ENCODE measurements around the gene SMPDL3B. TPM values are rescaled to one million over a fixed set of nuclear protein-coding genes. Genes with fewer than 3 reads are reported as not detected.

Gene SMPDL3B
- total and polyA plus RNA-seq, 2 of the 13 experiments (the other 11 are each of a cell fraction or from before 2014, with no cell fraction given) = 0.29 to 1.3 TPM

- no TSS peak for BruUV-seq (replicated peaks)
- Histone ChIP-seq H3K79me2 (ENCODE audit: insufficient read depth, low read length) (no peaks in the 10 kb centered on the region), H3K4me3 (replicated peaks in 1 of 3; ENCODE audit: insufficient read depth in 1 of 3, low read depth in 2 of 3, low read length in 3 of 3) (no peak overlapping the region), H3K9me3 (ENCODE audit: low read length) (no peaks in the 10 kb centered on the region), H3K9ac (ENCODE audit: insufficient read depth, low read depth, low read length) (no peak overlapping the region), H3K27ac (ENCODE audit: extremely low read length, insufficient read depth, low read length) (no peak overlapping the region), H3K4me1 (ENCODE audit: insufficient read depth, low read length) (peaks cover 12% of the 10 kb centered on the region), H3K36me3 (replicated peaks in 1 of 2; ENCODE audit: control insufficient read depth in 1 of 2, insufficient read depth in 2 of 2, low read length in 2 of 2) (no peaks in the 10 kb centered on the region), H3K27me3 (ENCODE audit: control insufficient read depth in 1 of 2, insufficient read depth in 2 of 2, low read length in 2 of 2) (no peaks in the 10 kb centered on the region; a peak in 1 of 5 replicates), H4K20me1 (ENCODE audit: insufficient read depth, low read length) (no peaks in the 10 kb centered on the region), H2AFZ (ENCODE audit: low read length) (no peak overlapping the region), H3K4me2 (ENCODE audit: low read depth, low read length) (no peak overlapping the region)
- CTCF ChIA-PET (ENCODE audit: low intra/inter-chr PET ratio, low total read pairs) = no interaction called here
- no peak for ATAC-seq
- no peak for FAIRE-seq
- POLR2A ChIA-PET = interaction anchor here (0.8 to 1.0 kb wide), 2 partner anchors 8 to 121 kb away, joined by 3 read pairs; partner anchors contain the start of genes PPP1R8 and XKR8
- intact Hi-C loops (cut with micrococcal nuclease; ENCODE audit: unreplicated experiment) (no loop called here), in situ Hi-C loops (cut with HindIII; ENCODE audit: extremely low pct_ligation_motif_present, low pct_unique_long_range_greater_than_20kb) (no loop called here)
- 43% methylated on average over 3 of the region's 3 CpGs for WGBS (ENCODE audit: low lambda C conversion rate)
- no peak for DNase-seq (ENCODE audit: low spot score)
- TF ChIP-seq ZNF138 (CRISPR knock-in tag; IDR thresholded peaks at IDR 0.05; ENCODE audit: low read depth) (no peak), ZNF276 (CRISPR knock-in tag; IDR thresholded peaks at IDR 0.05; ENCODE audit: low read depth) (no peak), ZNF678 (CRISPR knock-in tag; IDR thresholded peaks at IDR 0.05) (no peak), ASH2L (IDR thresholded peaks at IDR 0.05; ENCODE audit: insufficient read length, low read depth, low read length) (no peak), TAF15 (IDR thresholded peaks at IDR 0.05; ENCODE audit: low read depth, low read length, poor library complexity, severe bottlenecking) (no peak), ZBTB44 (CRISPR knock-in tag; IDR thresholded peaks at IDR 0.05) (no peak), IKZF4 (CRISPR knock-in tag; IDR thresholded peaks at IDR 0.05; ENCODE audit: borderline replicate concordance, low read depth, not compliant biosample characterization) (no peak), STAG1 (CRISPR knock-in tag; IDR thresholded peaks at IDR 0.05) (no peak), MZF1 (CRISPR knock-in tag; IDR thresholded peaks at IDR 0.05; ENCODE audit: borderline replicate concordance) (no peak), ZFY (CRISPR knock-in tag; IDR thresholded peaks at IDR 0.05) (no peak)
- TF ChIP-seq, protein P1, sequence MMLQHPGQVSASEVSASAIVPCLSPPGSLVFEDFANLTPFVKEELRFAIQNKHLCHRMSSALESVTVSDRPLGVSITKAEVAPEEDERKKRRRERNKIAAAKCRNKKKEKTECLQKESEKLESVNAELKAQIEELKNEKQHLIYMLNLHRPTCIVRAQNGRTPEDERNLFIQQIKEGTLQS (CRISPR knock-in tag; IDR thresholded peaks at IDR 0.05) = no peak
- TF ChIP-seq, protein P2, sequence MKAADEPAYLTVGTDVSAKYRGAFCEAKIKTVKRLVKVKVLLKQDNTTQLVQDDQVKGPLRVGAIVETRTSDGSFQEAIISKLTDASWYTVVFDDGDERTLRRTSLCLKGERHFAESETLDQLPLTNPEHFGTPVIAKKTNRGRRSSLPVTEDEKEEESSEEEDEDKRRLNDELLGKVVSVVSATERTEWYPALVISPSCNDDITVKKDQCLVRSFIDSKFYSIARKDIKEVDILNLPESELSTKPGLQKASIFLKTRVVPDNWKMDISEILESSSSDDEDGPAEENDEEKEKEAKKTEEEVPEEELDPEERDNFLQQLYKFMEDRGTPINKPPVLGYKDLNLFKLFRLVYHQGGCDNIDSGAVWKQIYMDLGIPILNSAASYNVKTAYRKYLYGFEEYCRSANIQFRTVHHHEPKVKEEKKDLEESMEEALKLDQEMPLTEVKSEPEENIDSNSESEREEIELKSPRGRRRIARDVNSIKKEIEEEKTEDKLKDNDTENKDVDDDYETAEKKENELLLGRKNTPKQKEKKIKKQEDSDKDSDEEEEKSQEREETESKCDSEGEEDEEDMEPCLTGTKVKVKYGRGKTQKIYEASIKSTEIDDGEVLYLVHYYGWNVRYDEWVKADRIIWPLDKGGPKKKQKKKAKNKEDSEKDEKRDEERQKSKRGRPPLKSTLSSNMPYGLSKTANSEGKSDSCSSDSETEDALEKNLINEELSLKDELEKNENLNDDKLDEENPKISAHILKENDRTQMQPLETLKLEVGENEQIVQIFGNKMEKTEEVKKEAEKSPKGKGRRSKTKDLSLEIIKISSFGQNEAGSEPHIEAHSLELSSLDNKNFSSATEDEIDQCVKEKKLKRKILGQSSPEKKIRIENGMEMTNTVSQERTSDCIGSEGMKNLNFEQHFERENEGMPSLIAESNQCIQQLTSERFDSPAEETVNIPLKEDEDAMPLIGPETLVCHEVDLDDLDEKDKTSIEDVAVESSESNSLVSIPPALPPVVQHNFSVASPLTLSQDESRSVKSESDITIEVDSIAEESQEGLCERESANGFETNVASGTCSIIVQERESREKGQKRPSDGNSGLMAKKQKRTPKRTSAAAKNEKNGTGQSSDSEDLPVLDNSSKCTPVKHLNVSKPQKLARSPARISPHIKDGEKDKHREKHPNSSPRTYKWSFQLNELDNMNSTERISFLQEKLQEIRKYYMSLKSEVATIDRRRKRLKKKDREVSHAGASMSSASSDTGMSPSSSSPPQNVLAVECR (CRISPR knock-in tag; IDR thresholded peaks at IDR 0.05; ENCODE audit: borderline replicate concordance) = no peak
Observed at GRCh38 chr1:27951396-27951795, 16.6 kb downstream of the SMPDL3B start.
